Neutrophil (primary cell): ENCODE data around the gene KCTD11.

Source experiments
- H3K27ac ChIP-seq: fragments of 200-600 bp; sonication (generic); 2 replicates; pipeline ENCODE4 v1.5.1; 2016; ENCODE audit warnings: mild to moderate bottlenecking, moderate library complexity
- H3K27me3 ChIP-seq: fragments of 200-600 bp; sonication (generic); 2 replicates; pipeline ENCODE4 v1.6.0; 2016; ENCODE audit warnings: mild to moderate bottlenecking
- H3K36me3 ChIP-seq: fragments of 200-600 bp; sonication (generic); 2 replicates; pipeline ENCODE4 v1.5.1; 2017
- H3K4me1 ChIP-seq, 2 experiments: fragments of 200-600 bp in 1 of 2; sonication (generic) in 1 of 2; 1 replicate in 1 of 2; 2 replicates in 1 of 2; pipeline versions ENCODE4 v1.5.1 to v1.6.1; 2013 to 2016; ENCODE audit warnings: low read depth in 1 of 2, low read length in 1 of 2, mild to moderate bottlenecking in 1 of 2, moderate library complexity in 1 of 2; ENCODE audit not compliant: control insufficient read depth in 1 of 2, insufficient read depth in 1 of 2
- H3K4me3 ChIP-seq, 2 experiments: fragments of 200-600 bp in 1 of 2; sonication (generic) in 1 of 2; 1 replicate in 1 of 2; 2 replicates in 1 of 2; pipeline ENCODE4 v1.5.1; 2013 to 2016; ENCODE audit warnings: low read depth in 1 of 2, low read length in 1 of 2, mild to moderate bottlenecking in 1 of 2, moderate library complexity in 1 of 2
- H3K9me3 ChIP-seq: fragments of 200-600 bp; sonication (generic); 2 replicates; pipeline ENCODE4 v1.5.1; 2016
- TF ChIP-seq, protein P1 (sequence below): fragments of 200-600 bp; sonication (generic); IDR thresholded peaks from 2 replicates; pipeline ENCODE4 v1.5.1; 2016; ENCODE audit warnings: antibody characterized with exemption

KCTD11 gene

DNA sequence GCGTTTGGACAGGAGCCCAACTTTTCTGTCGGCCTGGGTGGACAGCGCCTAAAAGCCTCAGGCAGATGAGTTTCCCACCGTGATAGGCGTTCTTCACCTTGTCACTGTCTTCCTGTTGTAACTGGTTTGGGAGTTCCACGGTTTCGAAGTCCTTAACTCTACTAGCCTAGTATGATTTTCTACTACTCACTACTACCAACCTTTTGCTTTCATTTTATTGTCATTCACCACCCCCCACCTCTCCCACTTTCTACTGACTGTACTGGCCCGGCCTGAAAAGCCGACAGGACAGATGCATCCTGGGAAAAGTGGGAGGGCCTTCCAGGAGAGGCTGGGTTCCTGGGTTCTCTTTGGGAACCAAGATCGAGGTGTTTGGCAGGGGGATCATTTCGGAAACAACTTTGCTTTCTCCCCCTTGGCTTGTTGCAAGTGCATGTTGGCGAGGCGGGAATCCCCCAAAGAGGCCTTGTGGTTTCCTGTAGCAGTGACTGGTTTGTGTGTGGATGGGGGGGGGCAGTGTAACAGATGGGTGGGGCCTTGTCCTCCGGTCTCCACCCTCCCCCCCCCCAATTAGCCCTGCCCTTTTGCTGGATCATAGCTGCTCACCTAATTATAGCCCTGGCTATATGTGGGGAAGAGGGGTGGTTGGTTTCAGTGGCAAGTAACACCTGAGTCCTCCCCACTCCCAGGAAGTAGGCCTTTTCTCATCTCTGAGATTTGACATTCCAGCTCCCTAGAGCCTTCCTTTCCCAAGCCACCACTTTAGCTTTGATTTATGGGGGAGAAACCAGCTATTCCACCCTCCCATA is 43.1 kb upstream of the KCTD11 start:
- no peaks in the 10 kb centered on the region for H3K27me3 ChIP-seq
- H3K27ac ChIP-seq: peak overlapping the region; percentile 98
- no peaks in the 10 kb centered on the region for H3K9me3 ChIP-seq
- H3K36me3 ChIP-seq: peaks cover 36% of the 10 kb centered on the region
- TF ChIP-seq, protein P1, sequence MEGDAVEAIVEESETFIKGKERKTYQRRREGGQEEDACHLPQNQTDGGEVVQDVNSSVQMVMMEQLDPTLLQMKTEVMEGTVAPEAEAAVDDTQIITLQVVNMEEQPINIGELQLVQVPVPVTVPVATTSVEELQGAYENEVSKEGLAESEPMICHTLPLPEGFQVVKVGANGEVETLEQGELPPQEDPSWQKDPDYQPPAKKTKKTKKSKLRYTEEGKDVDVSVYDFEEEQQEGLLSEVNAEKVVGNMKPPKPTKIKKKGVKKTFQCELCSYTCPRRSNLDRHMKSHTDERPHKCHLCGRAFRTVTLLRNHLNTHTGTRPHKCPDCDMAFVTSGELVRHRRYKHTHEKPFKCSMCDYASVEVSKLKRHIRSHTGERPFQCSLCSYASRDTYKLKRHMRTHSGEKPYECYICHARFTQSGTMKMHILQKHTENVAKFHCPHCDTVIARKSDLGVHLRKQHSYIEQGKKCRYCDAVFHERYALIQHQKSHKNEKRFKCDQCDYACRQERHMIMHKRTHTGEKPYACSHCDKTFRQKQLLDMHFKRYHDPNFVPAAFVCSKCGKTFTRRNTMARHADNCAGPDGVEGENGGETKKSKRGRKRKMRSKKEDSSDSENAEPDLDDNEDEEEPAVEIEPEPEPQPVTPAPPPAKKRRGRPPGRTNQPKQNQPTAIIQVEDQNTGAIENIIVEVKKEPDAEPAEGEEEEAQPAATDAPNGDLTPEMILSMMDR: no peak
- H3K4me1 ChIP-seq: peaks cover 31 to 36% of the 10 kb centered on the region in 2 experiments
- peak overlapping the region; percentile 75 to 82 for H3K4me3 ChIP-seq

DNA sequence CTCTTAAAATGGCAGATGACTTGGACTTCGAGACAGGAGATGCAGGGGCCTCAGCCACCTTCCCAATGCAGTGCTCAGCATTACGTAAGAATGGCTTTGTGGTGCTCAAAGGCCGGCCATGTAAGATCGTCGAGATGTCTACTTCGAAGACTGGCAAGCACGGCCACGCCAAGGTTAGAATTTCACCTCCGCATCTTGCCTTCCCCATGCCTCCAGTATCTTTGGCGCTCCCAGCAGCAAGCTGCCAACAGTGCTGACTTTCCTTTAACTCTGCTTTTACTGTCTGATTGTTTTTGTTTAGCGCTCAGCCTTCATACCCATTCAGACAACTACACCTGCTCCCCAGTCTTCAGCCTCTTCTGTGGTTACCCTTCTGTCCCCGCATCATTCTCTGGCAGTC is 42.3 kb upstream of the KCTD11 start:
- H3K27ac ChIP-seq: peak overlapping the region; percentile 98
- H3K9me3 ChIP-seq: no peaks in the 10 kb centered on the region
- peaks cover 39 to 44% of the 10 kb centered on the region in 2 experiments for H3K4me1 ChIP-seq
- TF ChIP-seq, protein P1: no peak
- no peaks in the 10 kb centered on the region for H3K27me3 ChIP-seq
- peaks cover 41% of the 10 kb centered on the region for H3K36me3 ChIP-seq
- H3K4me3 ChIP-seq: no peak overlapping the region

DNA sequence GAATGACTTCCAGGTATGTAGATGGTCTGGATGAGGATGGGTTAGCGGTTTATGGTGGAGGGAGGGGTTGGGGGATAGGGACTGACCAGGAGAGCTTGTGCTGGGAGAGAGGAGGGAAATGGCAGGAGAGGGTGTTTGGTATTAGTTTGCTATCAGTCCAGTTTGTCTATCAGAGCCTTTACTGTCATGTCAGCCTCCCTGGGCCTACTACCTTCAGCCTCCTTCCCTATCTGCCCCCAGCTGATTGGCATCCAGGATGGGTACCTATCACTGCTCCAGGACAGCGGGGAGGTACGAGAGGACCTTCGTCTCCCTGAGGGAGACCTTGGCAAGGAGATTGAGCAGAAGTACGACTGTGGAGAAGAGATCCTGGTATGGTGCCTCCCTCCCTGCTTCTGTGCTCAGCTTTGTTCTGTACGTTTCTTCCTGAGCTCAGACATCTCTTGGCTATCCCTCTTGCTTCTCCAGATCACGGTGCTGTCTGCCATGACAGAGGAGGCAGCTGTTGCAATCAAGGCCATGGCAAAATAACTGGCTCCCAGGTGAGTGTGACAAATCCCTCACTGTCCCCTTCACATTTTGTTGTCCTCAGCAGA is 40.8 kb upstream of the KCTD11 start:
- Histone ChIP-seq H3K9me3 (no peaks in the 10 kb centered on the region), H3K4me1 (peaks cover 49 to 54% of the 10 kb centered on the region in 2 experiments), H3K4me3 (no peak overlapping the region), H3K27ac (peak overlapping the region; percentile 27), H3K27me3 (no peaks in the 10 kb centered on the region), H3K36me3 (peaks cover 41% of the 10 kb centered on the region)
- TF ChIP-seq, protein P1: no peak

DNA sequence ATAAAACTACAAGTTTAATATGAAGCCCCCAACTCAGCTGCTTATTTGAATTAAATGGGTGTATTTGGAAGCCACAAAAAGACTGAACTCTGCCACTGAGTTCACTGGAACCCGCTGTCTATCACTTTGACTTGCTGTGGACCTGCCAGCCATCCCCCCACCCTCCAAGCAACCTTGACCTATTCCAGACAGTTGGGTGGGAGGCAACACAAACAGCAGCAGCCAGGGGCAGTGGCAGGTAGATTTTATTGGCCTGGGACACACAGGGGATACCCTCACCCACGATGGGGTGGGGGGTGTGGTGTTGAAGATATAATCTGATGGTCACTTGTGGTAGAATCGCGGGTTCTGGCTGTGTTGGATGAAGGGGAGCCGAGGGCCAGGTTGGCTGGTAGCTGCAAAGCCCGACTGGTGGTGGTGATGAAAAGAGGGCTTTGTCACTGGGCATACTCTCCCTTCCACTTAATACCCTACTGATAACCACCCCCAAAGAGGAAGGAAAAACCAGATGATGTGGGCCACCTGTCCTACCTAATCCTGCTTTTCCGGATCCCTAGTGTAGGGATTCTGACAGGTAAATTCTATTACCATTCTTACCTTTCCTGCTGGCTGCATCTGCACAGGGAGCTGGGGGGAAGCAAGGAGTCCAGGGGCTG is 39.4 kb upstream of the KCTD11 start:
- TF ChIP-seq, protein P1: no peak
- peaks cover 48% of the 10 kb centered on the region for H3K36me3 ChIP-seq
- H3K9me3 ChIP-seq: no peaks in the 10 kb centered on the region
- H3K4me1 ChIP-seq: peaks cover 40 to 45% of the 10 kb centered on the region in 2 experiments
- no peak overlapping the region for H3K4me3 ChIP-seq
- no peak overlapping the region for H3K27ac ChIP-seq
- no peaks in the 10 kb centered on the region for H3K27me3 ChIP-seq

DNA sequence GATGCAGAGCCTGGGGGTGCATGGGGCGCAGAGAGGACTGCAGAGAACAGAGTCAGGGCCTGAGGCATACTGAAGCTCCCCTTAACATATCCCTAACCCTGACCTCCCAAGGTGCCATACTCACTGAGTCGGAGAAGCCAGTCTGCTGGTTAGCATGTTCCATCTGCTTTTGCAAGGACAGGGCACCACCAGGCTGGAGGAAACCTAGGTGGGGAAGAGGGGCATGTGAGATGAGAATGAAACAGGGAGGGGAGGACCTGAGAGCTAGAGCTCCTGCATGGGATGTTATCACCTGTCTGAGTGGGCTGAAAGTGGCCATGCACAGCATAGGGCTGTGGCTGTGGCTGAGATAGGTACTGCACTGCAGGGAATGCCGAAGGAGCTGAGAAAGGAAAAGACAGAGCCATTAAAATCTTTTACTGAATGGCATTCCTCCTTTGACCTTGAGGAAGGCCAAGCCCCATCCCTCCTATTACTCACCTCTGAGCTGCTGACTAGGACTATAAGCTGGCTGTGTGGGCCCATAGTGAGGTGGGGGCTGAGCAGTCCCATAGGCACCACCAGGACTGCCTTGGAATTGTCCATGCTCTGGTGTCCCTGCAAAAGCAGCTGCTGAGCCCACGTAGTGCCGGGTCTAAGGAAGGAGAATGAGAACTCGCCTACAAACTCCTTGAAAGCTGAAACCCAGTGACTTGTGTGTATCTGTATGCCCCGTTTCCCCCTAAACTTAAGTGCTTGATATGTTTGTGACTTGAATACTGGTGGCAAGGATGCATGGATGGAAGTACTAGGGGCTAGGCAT is 38.7 kb upstream of the KCTD11 start:
- H3K27me3 ChIP-seq: no peaks in the 10 kb centered on the region
- peaks cover 37 to 42% of the 10 kb centered on the region in 2 experiments for H3K4me1 ChIP-seq
- H3K27ac ChIP-seq: peak overlapping the region; percentile 99
- H3K4me3 ChIP-seq: no peak overlapping the region
- no peaks in the 10 kb centered on the region for H3K9me3 ChIP-seq
- peaks cover 55% of the 10 kb centered on the region for H3K36me3 ChIP-seq
- TF ChIP-seq, protein P1: no peak
